ENCODE results near the gene KIAA1958.

DNA sequence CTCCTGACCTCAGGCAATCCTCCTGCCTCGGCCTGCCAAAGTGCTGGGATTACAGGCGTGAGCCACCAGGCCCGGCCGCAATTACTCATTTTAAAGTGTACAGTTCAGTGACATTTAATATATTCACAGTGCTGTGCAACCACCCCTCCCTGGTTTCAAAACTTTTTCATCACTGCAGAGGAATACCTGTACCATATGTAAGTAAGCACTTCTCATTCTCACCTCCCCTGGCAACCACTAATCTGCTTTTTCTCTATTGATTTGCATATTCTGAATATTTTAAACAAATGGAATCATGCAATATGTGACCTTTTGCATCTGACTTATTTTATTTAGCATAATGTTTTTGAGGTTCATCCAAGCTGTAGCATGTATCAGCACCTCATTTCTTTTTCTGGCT is 21.3 kb upstream of the KIAA1958 start:
- no peak for TF ChIP-seq NR2C2 (IDR thresholded peaks at IDR 0.05; ENCODE audit: borderline replicate concordance, control insufficient read depth, insufficient read length, low read depth)
- TF ChIP-seq, protein P1, sequence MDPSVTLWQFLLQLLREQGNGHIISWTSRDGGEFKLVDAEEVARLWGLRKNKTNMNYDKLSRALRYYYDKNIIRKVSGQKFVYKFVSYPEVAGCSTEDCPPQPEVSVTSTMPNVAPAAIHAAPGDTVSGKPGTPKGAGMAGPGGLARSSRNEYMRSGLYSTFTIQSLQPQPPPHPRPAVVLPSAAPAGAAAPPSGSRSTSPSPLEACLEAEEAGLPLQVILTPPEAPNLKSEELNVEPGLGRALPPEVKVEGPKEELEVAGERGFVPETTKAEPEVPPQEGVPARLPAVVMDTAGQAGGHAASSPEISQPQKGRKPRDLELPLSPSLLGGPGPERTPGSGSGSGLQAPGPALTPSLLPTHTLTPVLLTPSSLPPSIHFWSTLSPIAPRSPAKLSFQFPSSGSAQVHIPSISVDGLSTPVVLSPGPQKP (IDR thresholded peaks at IDR 0.05; ENCODE audit: low read depth, low read length) = no peak
- TF ChIP-seq HDAC2 (IDR thresholded peaks at IDR 0.05) = no peak
- TF ChIP-seq, protein P2, sequence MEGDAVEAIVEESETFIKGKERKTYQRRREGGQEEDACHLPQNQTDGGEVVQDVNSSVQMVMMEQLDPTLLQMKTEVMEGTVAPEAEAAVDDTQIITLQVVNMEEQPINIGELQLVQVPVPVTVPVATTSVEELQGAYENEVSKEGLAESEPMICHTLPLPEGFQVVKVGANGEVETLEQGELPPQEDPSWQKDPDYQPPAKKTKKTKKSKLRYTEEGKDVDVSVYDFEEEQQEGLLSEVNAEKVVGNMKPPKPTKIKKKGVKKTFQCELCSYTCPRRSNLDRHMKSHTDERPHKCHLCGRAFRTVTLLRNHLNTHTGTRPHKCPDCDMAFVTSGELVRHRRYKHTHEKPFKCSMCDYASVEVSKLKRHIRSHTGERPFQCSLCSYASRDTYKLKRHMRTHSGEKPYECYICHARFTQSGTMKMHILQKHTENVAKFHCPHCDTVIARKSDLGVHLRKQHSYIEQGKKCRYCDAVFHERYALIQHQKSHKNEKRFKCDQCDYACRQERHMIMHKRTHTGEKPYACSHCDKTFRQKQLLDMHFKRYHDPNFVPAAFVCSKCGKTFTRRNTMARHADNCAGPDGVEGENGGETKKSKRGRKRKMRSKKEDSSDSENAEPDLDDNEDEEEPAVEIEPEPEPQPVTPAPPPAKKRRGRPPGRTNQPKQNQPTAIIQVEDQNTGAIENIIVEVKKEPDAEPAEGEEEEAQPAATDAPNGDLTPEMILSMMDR (IDR thresholded peaks at IDR 0.05 in 2 of 3, conservative IDR thresholded peaks at IDR 0.05 in 1 of 3; ENCODE audit: control insufficient read depth in 2 of 3, extremely low read depth in 1 of 3, insufficient read depth in 1 of 3, low read depth in 3 of 3, low read length in 3 of 3) = no peak
- TF ChIP-seq EGR1 (IDR thresholded peaks at IDR 0.05; ENCODE audit: borderline replicate concordance in 1 of 2, low read depth in 2 of 2, low read length in 2 of 2) = no peak
- TF ChIP-seq YBX1 (IDR thresholded peaks at IDR 0.05) = no peak
- no peak for TF ChIP-seq POLR2A (IDR thresholded peaks at IDR 0.05; ENCODE audit: low read depth, low read length)

All from GM12878 (cell line).